K562 (cell line): Measurements from ENCODE around the gene NDUFV2. TPM values are rescaled to one million over a fixed set of nuclear protein-coding genes. Genes with fewer than 3 reads are reported as not detected.

Experiments used
- ARID2 ChIP-seq: fragments of 450-650 bp; IDR thresholded peaks from 2 replicates; pipeline ENCODE4 v1.6.1; 2017; ENCODE audit warnings: antibody characterized with exemption, mild to moderate bottlenecking
- ASH1L ChIP-seq: fragments of 450-650 bp; IDR thresholded peaks from 2 replicates; pipeline ENCODE4 v1.6.1; 2018; ENCODE audit warnings: borderline replicate concordance, mild to moderate bottlenecking, low read depth; ENCODE audit not compliant: partially characterized antibody
- EZH2 ChIP-seq: IDR thresholded peaks from 2 replicates; pipeline ENCODE4 v1.6.1; 2012; ENCODE audit warnings: low read depth, mild to moderate bottlenecking, inconsistent platforms, low read length, borderline replicate concordance
- GABPB2 ChIP-seq: fragments of 250-450 bp; sonication (Bioruptor Pico); conservative IDR thresholded peaks from 2 replicates; pipeline ENCODE4 v1.5.1; 2021; ENCODE audit warnings: mild to moderate bottlenecking
- GATAD2A ChIP-seq: fragments of 450-650 bp; IDR thresholded peaks from 2 replicates; pipeline ENCODE4 v1.6.1; 2017
- ILF3 ChIP-seq: fragments of 450-650 bp; IDR thresholded peaks from 2 replicates; pipeline ENCODE4 v1.6.1; 2018; ENCODE audit warnings: antibody characterized with exemption, mild to moderate bottlenecking, moderate library complexity, borderline replicate concordance
- MAZ ChIP-seq, 2 experiments: fragments of 450-650 bp in 1 of 2; sonication (generic) in 1 of 2; formaldehyde crosslinking; IDR thresholded peaks in 1 of 2; conservative IDR thresholded peaks in 1 of 2; 2 replicates each; pipeline versions ENCODE4 v1.4.0 to v1.5.0; 2020; ENCODE audit warnings: mild to moderate bottlenecking in 1 of 2, missing genetic modification reagents in 1 of 2
- MCM5 ChIP-seq: fragments of 450-650 bp; IDR thresholded peaks from 2 replicates; pipeline ENCODE4 v1.6.1; 2016; ENCODE audit warnings: low read depth
- NONO ChIP-seq, 2 experiments: fragments of 200-400 bp in 1 of 2; fragments of 450-650 bp in 1 of 2; formaldehyde crosslinking in 1 of 2; IDR thresholded peaks; 2 replicates each; pipeline ENCODE4 v1.6.1; 2017; ENCODE audit warnings: low read depth in 2 of 2, mild to moderate bottlenecking in 2 of 2, moderate library complexity in 2 of 2, low read length in 1 of 2
- ZNF197 ChIP-seq: fragments of 200-800 bp; sonication (Bioruptor generic); IDR thresholded peaks from 2 replicates; pipeline ENCODE4 v1.6.1; 2016; ENCODE audit warnings: low read depth, missing genetic modification characterization, missing compliant biosample characterization
- ZNF3 ChIP-seq: fragments of 250-450 bp; sonication (Bioruptor Pico); IDR thresholded peaks from 2 replicates; pipeline ENCODE4 v1.5.0; 2021; ENCODE audit warnings: mild to moderate bottlenecking, moderate library complexity
- ZNF384 ChIP-seq: IDR thresholded peaks from 2 replicates; pipeline ENCODE4 v1.6.1; 2012; ENCODE audit warnings: low read depth, low read length, improper control_type of control experiment
- ZNF75A ChIP-seq: fragments of 450-650 bp; formaldehyde crosslinking; IDR thresholded peaks from 2 replicates; pipeline ENCODE4 v1.4.0; 2020; ENCODE audit warnings: mild to moderate bottlenecking
- polyA plus RNA-seq, 8 experiments: library from polyadenylated mRNA; depleted of rRNA in 4 of 8; stranded (reverse) in 5 of 8; unstranded in 3 of 8; fragments of >200 nt; fragmentation: Nextera tagmentation in 2 of 8; fragmentation: Illumina TruSeq in 1 of 8; extraction: Ambion mirVana in 2 of 8; extraction: Trizol in 1 of 8; gene quantifications; 2 replicates each; pipeline versions ENCODE4 v1.2.1 to v1.2.3, GENCODE V29; 2011 to 2014; ENCODE audit warnings: inconsistent platforms in 1 of 8, missing spikeins in 1 of 8
- total RNA-seq, 7 experiments: library from RNA; depleted of rRNA in 6 of 7; stranded (reverse); fragments of >200 nt in 6 of 7; fragmentation: Illumina TruSeq in 2 of 7; extraction: Trizol in 2 of 7; gene quantifications; 2 replicates each; pipeline versions ENCODE4 v1.2.1 to v1.2.3, GENCODE V29; 2011 to 2021; ENCODE audit warnings: low replicate concordance in 1 of 7
- TF ChIP-seq, protein P1 (sequence below): fragments of 450-650 bp; IDR thresholded peaks from 2 replicates; pipeline ENCODE4 v1.6.1; 2017; ENCODE audit warnings: mild to moderate bottlenecking, moderate library complexity
- TF ChIP-seq, protein P2 (sequence below), 2 experiments: fragments of 250-450 bp in 1 of 2; fragments of 450-650 bp in 1 of 2; sonication (Bioruptor Pico) in 1 of 2; IDR thresholded peaks; 2 replicates each; pipeline versions ENCODE4 v1.6.1 to v1.8.0; 2016 to 2021; ENCODE audit warnings: mild to moderate bottlenecking in 2 of 2, moderate library complexity in 2 of 2, missing compliant biosample characterization in 1 of 2, missing genetic modification characterization in 1 of 2
- TF ChIP-seq, protein P3 (sequence below): sonication (generic); formaldehyde crosslinking; IDR thresholded peaks from 2 replicates; pipeline ENCODE4 v1.5.0; 2020; ENCODE audit warnings: missing genetic modification reagents
- TF ChIP-seq, protein P4 (sequence below): fragments of 250-450 bp; sonication (Bioruptor Pico); IDR thresholded peaks from 2 replicates; pipeline ENCODE4 v1.9.0; 2021; ENCODE audit warnings: mild to moderate bottlenecking, inconsistent platforms
- TF ChIP-seq, protein P5 (sequence below): fragments of 450-650 bp; formaldehyde crosslinking; IDR thresholded peaks from 2 replicates; pipeline ENCODE4 v1.4.0; 2022; ENCODE audit warnings: mild to moderate bottlenecking, moderate library complexity
- TF ChIP-seq, protein P6 (sequence below): IDR thresholded peaks from 2 replicates; pipeline ENCODE4 v1.6.1; 2012; ENCODE audit warnings: low read depth, low read length, improper control_type of control experiment, borderline replicate concordance
- TF ChIP-seq, protein P7 (sequence below): fragments of 450-650 bp; IDR thresholded peaks from 2 replicates; pipeline ENCODE4 v1.6.1; 2016

The NDUFV2 gene
- total and polyA plus RNA-seq, 9 of the 15 experiments (the other 6 are each of a cell fraction or from before 2014, with no cell fraction given): 213 to 550 (median 384) TPM

DNA sequence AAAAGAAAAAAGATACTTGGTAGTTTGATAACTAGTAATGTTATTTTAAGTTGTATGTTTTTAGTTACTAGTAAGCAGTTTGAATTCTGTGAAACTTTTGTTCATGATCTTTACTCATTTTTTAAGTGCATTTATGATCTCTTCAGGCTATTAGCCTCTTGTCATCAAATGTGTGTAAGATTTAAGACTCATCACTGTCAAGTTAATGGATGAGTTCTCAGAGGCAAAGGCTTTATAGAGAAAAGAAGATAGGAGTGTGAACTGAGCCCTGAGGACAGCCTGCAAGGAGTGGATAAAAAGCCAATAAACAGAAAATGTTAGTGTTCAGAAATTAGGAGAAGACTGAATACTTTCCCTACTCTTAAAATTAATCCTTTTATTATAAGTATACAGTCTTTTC, 13.5 kb downstream of the NDUFV2 start (continued):
- TF ChIP-seq ARID2 (no peak), GABPB2 (no peak), GATAD2A (no peak), ASH1L (no peak), ZNF384 (no peak), ZNF75A (CRISPR knock-in tag) (no peak), EZH2 (no peak), MCM5 (no peak), ILF3 (no peak), ZNF3 (CRISPR knock-in tag) (no peak), ZNF197 (CRISPR knock-in tag) (no peak), NONO (IDR thresholded peaks at IDR 0.05; ENCODE audit: low read depth in 2 of 2, low read length in 1 of 2) (no peak), MAZ (CRISPR knock-in tag; conservative IDR thresholded peaks at IDR 0.05 in 1 of 2, IDR thresholded peaks at IDR 0.05 in 1 of 2) (no peak)
- TF ChIP-seq, protein P1, sequence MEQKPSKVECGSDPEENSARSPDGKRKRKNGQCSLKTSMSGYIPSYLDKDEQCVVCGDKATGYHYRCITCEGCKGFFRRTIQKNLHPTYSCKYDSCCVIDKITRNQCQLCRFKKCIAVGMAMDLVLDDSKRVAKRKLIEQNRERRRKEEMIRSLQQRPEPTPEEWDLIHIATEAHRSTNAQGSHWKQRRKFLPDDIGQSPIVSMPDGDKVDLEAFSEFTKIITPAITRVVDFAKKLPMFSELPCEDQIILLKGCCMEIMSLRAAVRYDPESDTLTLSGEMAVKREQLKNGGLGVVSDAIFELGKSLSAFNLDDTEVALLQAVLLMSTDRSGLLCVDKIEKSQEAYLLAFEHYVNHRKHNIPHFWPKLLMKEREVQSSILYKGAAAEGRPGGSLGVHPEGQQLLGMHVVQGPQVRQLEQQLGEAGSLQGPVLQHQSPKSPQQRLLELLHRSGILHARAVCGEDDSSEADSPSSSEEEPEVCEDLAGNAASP: no peak
- TF ChIP-seq, protein P2, sequence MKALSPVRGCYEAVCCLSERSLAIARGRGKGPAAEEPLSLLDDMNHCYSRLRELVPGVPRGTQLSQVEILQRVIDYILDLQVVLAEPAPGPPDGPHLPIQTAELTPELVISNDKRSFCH (CRISPR knock-in tag; IDR thresholded peaks at IDR 0.05): no peak
- TF ChIP-seq, protein P2 (tag; IDR thresholded peaks at IDR 0.05): no peak
- TF ChIP-seq, protein P3, sequence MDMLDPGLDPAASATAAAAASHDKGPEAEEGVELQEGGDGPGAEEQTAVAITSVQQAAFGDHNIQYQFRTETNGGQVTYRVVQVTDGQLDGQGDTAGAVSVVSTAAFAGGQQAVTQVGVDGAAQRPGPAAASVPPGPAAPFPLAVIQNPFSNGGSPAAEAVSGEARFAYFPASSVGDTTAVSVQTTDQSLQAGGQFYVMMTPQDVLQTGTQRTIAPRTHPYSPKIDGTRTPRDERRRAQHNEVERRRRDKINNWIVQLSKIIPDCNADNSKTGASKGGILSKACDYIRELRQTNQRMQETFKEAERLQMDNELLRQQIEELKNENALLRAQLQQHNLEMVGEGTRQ (CRISPR knock-in tag): no peak
- TF ChIP-seq, protein P4, sequence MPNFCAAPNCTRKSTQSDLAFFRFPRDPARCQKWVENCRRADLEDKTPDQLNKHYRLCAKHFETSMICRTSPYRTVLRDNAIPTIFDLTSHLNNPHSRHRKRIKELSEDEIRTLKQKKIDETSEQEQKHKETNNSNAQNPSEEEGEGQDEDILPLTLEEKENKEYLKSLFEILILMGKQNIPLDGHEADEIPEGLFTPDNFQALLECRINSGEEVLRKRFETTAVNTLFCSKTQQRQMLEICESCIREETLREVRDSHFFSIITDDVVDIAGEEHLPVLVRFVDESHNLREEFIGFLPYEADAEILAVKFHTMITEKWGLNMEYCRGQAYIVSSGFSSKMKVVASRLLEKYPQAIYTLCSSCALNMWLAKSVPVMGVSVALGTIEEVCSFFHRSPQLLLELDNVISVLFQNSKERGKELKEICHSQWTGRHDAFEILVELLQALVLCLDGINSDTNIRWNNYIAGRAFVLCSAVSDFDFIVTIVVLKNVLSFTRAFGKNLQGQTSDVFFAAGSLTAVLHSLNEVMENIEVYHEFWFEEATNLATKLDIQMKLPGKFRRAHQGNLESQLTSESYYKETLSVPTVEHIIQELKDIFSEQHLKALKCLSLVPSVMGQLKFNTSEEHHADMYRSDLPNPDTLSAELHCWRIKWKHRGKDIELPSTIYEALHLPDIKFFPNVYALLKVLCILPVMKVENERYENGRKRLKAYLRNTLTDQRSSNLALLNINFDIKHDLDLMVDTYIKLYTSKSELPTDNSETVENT (CRISPR knock-in tag): no peak
- TF ChIP-seq, protein P5, sequence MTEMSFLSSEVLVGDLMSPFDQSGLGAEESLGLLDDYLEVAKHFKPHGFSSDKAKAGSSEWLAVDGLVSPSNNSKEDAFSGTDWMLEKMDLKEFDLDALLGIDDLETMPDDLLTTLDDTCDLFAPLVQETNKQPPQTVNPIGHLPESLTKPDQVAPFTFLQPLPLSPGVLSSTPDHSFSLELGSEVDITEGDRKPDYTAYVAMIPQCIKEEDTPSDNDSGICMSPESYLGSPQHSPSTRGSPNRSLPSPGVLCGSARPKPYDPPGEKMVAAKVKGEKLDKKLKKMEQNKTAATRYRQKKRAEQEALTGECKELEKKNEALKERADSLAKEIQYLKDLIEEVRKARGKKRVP (CRISPR knock-in tag): no peak
- TF ChIP-seq, protein P6, sequence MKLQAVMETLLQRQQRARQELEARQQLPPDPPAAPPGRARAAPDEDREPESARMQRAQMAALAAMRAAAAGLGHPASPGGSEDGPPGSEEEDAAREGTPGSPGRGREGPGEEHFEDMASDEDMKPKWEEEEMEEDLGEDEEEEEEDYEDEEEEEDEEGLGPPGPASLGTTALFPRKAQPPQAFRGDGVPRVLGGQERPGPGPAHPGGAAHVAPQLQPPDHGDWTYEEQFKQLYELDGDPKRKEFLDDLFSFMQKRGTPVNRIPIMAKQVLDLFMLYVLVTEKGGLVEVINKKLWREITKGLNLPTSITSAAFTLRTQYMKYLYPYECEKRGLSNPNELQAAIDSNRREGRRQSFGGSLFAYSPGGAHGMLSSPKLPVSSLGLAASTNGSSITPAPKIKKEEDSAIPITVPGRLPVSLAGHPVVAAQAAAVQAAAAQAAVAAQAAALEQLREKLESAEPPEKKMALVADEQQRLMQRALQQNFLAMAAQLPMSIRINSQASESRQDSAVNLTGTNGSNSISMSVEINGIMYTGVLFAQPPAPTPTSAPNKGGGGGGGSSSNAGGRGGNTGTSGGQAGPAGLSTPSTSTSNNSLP: no peak
- TF ChIP-seq, protein P7, sequence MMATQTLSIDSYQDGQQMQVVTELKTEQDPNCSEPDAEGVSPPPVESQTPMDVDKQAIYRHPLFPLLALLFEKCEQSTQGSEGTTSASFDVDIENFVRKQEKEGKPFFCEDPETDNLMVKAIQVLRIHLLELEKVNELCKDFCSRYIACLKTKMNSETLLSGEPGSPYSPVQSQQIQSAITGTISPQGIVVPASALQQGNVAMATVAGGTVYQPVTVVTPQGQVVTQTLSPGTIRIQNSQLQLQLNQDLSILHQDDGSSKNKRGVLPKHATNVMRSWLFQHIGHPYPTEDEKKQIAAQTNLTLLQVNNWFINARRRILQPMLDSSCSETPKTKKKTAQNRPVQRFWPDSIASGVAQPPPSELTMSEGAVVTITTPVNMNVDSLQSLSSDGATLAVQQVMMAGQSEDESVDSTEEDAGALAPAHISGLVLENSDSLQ: peak; percentile 82
